HEK293 (cell line): Measurements from ENCODE around the gene ANKRD63.

Experiments
- CTCF ChIP-seq: fragments of 450-650 bp; formaldehyde crosslinking; IDR thresholded peaks from 2 replicates; pipeline ENCODE4 v1.5.1; 2016; ENCODE audit warnings: missing biosample characterization, missing genetic modification characterization
- ZNF473 ChIP-seq: fragments of 450-650 bp; formaldehyde crosslinking; IDR thresholded peaks from 2 replicates; pipeline ENCODE4 v1.5.1; 2017; ENCODE audit warnings: missing biosample characterization, missing genetic modification characterization
- ZNF529 ChIP-seq: fragments of 450-650 bp; formaldehyde crosslinking; IDR thresholded peaks from 2 replicates; pipeline ENCODE4 v1.5.1; 2017; ENCODE audit warnings: missing genetic modification characterization, missing biosample characterization; ENCODE audit not compliant: insufficient replicate concordance

- TF ChIP-seq CTCF (tag by site-specific recombination), result no peak
- no peak for TF ChIP-seq ZNF529 (tag by site-specific recombination)
- TF ChIP-seq ZNF473 (tag by site-specific recombination), result no peak
Observed at GRCh38 chr15:40269604-40270003, 13.3 kb downstream of the ANKRD63 start.
